ENCODE results near the gene LRRN4CL. TPM values are rescaled to one million over a fixed set of nuclear protein-coding genes. Genes with fewer than 3 reads are reported as not detected.

The LRRN4CL gene
- total and polyA plus RNA-seq, 2 donors (not counting 1 experiment from before 2014, with no cell fraction given): 7.9 to 31.5 TPM

GRCh38 chr11:62665075-62665598, 24.2 kb downstream of the LRRN4CL start, which contains the start of the genes C11orf98 and CSKMT:
C11orf98 (minus strand) TSS chr11:62665210; CDS start chr11:62665169, 41 bp downstream.
CSKMT (plus strand) TSS chr11:62665312; CDS start chr11:62665880, 568 bp downstream.
- H3K4me3 ChIP-seq (replicated peaks in 1 of 4; ENCODE audit: control extremely low read depth in 1 of 4, insufficient read depth in 1 of 4, low read depth in 3 of 4, low read length in 4 of 4): peak within 1 kb of the TSS; percentile 43 to 95 (median 80)
- peak within 1 kb of the TSS; percentile 99 for H3K4me2 ChIP-seq (ENCODE audit: extremely low read depth, insufficient read depth, low read length)
- H3K27me3 ChIP-seq (ENCODE audit: control insufficient read depth, insufficient read depth, low read length): no peaks in the 10 kb centered on the region
- TF ChIP-seq EZH2 (IDR thresholded peaks at IDR 0.05; ENCODE audit: low read length, missing control alignments) (no peak), CTCF (conservative IDR thresholded peaks at IDR 0.05 in 1 of 2, IDR thresholded peaks at IDR 0.05 in 1 of 2; ENCODE audit: low read depth in 1 of 2, low read length in 2 of 2) (no peak)
- H4K20me1 ChIP-seq (ENCODE audit: control insufficient read depth, extremely low read depth, insufficient read depth, low read length): no peaks in the 10 kb centered on the region
- peaks cover 10% of the 10 kb centered on the region for H3K4me1 ChIP-seq (ENCODE audit: control insufficient read depth, extremely low read depth, insufficient read depth, low read length)
- peak; percentile 91 to 95 for DNase-seq (ENCODE audit: low read depth in 2 of 2)
- H2AFZ ChIP-seq (ENCODE audit: low read length): peak within 1 kb of the TSS; percentile 50
- H3K36me3 ChIP-seq (ENCODE audit: control insufficient read depth, insufficient read depth, low read length): peaks cover 15% of the 10 kb centered on the region
- H3K9me3 ChIP-seq (ENCODE audit: control insufficient read depth, insufficient read depth, low read depth, low read length): no peaks in the 10 kb centered on the region
- H3K9ac ChIP-seq (ENCODE audit: insufficient read depth, low read length): peak within 1 kb of the TSS; percentile 69
- H3K27ac ChIP-seq (ENCODE audit: insufficient read depth, low read length): peak within 1 kb of the TSS; percentile 45
- peaks cover 29% of the 10 kb centered on the region for H3K79me2 ChIP-seq (ENCODE audit: control insufficient read depth, insufficient read depth, low read length)

GRCh38 chr11:62664405-62665074, 24.8 kb downstream of the LRRN4CL start:
- Histone ChIP-seq H4K20me1 (ENCODE audit: control insufficient read depth, extremely low read depth, insufficient read depth, low read length) (no peaks in the 10 kb centered on the region), H3K4me1 (ENCODE audit: control insufficient read depth, extremely low read depth, insufficient read depth, low read length) (peaks cover 10% of the 10 kb centered on the region), H3K79me2 (ENCODE audit: control insufficient read depth, insufficient read depth, low read length) (peaks cover 29% of the 10 kb centered on the region), H3K9ac (ENCODE audit: insufficient read depth, low read length) (peak overlapping the region; percentile 48), H3K9me3 (ENCODE audit: control insufficient read depth, insufficient read depth, low read depth, low read length) (no peaks in the 10 kb centered on the region), H3K27ac (ENCODE audit: insufficient read depth, low read length) (peak overlapping the region; percentile 45), H3K4me3 (replicated peaks in 1 of 4; ENCODE audit: control extremely low read depth in 1 of 4, insufficient read depth in 1 of 4, low read depth in 3 of 4, low read length in 4 of 4) (peak overlapping the region; percentile 43 to 90 (median 70)), H3K27me3 (ENCODE audit: control insufficient read depth, insufficient read depth, low read length) (no peaks in the 10 kb centered on the region), H2AFZ (ENCODE audit: low read length) (peak overlapping the region; percentile 50), H3K36me3 (ENCODE audit: control insufficient read depth, insufficient read depth, low read length) (peaks cover 15% of the 10 kb centered on the region), H3K4me2 (ENCODE audit: extremely low read depth, insufficient read depth, low read length) (peak overlapping the region; percentile 60)
- TF ChIP-seq EZH2 (IDR thresholded peaks at IDR 0.05; ENCODE audit: low read length, missing control alignments): no peak
- TF ChIP-seq CTCF (conservative IDR thresholded peaks at IDR 0.05 in 1 of 2, IDR thresholded peaks at IDR 0.05 in 1 of 2; ENCODE audit: low read depth in 1 of 2, low read length in 2 of 2): no peak
- peak in 1 of 2 donors; percentile 67 for DNase-seq (ENCODE audit: low read depth in 2 of 2)

- Histone ChIP-seq H3K27ac (ENCODE audit: insufficient read depth, low read length) (no peak overlapping the region), H3K36me3 (ENCODE audit: control insufficient read depth, insufficient read depth, low read length) (no peaks in the 10 kb centered on the region), H3K4me1 (ENCODE audit: control insufficient read depth, extremely low read depth, insufficient read depth, low read length) (no peaks in the 10 kb centered on the region), H3K4me2 (ENCODE audit: extremely low read depth, insufficient read depth, low read length) (no peak overlapping the region), H3K79me2 (ENCODE audit: control insufficient read depth, insufficient read depth, low read length) (peaks cover 11% of the 10 kb centered on the region), H2AFZ (ENCODE audit: low read length) (no peak overlapping the region), H3K9ac (ENCODE audit: insufficient read depth, low read length) (no peak overlapping the region), H3K27me3 (ENCODE audit: control insufficient read depth, insufficient read depth, low read length) (no peaks in the 10 kb centered on the region), H3K4me3 (replicated peaks in 1 of 4; ENCODE audit: control extremely low read depth in 1 of 4, insufficient read depth in 1 of 4, low read depth in 3 of 4, low read length in 4 of 4) (no peak overlapping the region), H4K20me1 (ENCODE audit: control insufficient read depth, extremely low read depth, insufficient read depth, low read length) (no peaks in the 10 kb centered on the region), H3K9me3 (ENCODE audit: control insufficient read depth, insufficient read depth, low read depth, low read length) (no peaks in the 10 kb centered on the region)
- TF ChIP-seq CTCF (conservative IDR thresholded peaks at IDR 0.05 in 1 of 2, IDR thresholded peaks at IDR 0.05 in 1 of 2; ENCODE audit: low read depth in 1 of 2, low read length in 2 of 2): no peak
- no peak for TF ChIP-seq EZH2 (IDR thresholded peaks at IDR 0.05; ENCODE audit: low read length, missing control alignments)
- peak in 1 of 2 donors; percentile 46 for DNase-seq (ENCODE audit: low read depth in 2 of 2)
Observed at GRCh38 chr11:62656796-62657429, 32.4 kb downstream of the LRRN4CL start.
